ENCODE data around the gene EGFL6. TPM values are rescaled to one million over a fixed set of nuclear protein-coding genes. Genes with fewer than 3 reads are reported as not detected.

EGFL6 gene, protein sequence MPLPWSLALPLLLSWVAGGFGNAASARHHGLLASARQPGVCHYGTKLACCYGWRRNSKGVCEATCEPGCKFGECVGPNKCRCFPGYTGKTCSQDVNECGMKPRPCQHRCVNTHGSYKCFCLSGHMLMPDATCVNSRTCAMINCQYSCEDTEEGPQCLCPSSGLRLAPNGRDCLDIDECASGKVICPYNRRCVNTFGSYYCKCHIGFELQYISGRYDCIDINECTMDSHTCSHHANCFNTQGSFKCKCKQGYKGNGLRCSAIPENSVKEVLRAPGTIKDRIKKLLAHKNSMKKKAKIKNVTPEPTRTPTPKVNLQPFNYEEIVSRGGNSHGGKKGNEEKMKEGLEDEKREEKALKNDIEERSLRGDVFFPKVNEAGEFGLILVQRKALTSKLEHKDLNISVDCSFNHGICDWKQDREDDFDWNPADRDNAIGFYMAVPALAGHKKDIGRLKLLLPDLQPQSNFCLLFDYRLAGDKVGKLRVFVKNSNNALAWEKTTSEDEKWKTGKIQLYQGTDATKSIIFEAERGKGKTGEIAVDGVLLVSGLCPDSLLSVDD
- not detected in 2 replicates for total RNA-seq (2022)
- percentile 6 among the genes with signal in this experiment for Bru-seq, nascent RNA
- BruChase-seq, experiment 1, labeled RNA remaining after a 6-hour chase = percentile 5 among the genes with signal in this experiment
- percentile 1 among the genes with signal in this experiment for BruChase-seq, experiment 2, labeled RNA remaining after a 2-hour chase
- long read RNA-seq = 0 reads

DNA sequence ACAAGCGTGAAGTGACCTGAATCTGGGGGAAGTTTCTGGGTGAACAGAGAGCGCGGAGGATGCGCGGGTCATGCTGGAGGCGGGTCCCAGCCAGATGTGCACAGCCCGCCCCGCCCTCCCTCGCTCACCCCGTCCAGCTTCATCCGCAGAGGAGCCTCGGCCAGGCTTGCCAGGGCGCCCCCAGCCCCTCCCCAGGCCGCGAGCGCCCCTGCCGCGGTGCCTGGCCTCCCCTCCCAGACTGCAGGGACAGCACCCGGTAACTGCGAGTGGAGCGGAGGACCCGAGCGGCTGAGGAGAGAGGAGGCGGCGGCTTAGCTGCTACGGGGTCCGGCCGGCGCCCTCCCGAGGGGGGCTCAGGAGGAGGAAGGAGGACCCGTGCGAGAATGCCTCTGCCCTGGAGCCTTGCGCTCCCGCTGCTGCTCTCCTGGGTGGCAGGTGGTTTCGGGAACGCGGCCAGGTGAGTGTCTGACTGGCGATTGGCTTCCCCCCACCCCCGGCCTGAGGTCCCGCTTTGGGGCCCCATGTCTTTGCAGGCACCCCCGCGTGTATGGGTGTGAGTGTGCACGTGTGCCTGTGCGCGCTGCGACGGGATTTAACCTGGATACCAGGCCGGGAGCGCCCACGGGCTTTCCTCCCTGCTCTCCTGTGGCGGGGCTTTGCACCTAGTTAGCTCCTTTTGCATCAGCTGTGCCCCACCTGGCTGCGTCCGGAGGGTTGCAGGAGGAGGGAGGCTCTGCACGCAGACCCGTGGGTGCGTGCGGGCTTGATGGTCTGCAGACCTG, at the start of gene EGFL6:
TSS of gene EGFL6 (plus strand) at position 123 of the 782 bp plus-strand sequence. CDS start at position 384, 261 bp downstream.
- TF ChIP-seq, protein P1, sequence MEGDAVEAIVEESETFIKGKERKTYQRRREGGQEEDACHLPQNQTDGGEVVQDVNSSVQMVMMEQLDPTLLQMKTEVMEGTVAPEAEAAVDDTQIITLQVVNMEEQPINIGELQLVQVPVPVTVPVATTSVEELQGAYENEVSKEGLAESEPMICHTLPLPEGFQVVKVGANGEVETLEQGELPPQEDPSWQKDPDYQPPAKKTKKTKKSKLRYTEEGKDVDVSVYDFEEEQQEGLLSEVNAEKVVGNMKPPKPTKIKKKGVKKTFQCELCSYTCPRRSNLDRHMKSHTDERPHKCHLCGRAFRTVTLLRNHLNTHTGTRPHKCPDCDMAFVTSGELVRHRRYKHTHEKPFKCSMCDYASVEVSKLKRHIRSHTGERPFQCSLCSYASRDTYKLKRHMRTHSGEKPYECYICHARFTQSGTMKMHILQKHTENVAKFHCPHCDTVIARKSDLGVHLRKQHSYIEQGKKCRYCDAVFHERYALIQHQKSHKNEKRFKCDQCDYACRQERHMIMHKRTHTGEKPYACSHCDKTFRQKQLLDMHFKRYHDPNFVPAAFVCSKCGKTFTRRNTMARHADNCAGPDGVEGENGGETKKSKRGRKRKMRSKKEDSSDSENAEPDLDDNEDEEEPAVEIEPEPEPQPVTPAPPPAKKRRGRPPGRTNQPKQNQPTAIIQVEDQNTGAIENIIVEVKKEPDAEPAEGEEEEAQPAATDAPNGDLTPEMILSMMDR (IDR thresholded peaks at IDR 0.05; ENCODE audit: unreplicated experiment) = no peak
- intact Hi-C loops (cut with micrococcal nuclease; ENCODE audit: unreplicated experiment) = no loop called here
- no TSS peak for BruUV-seq (replicated peaks)
- CTCF ChIA-PET = no interaction called here
- Mint-ChIP-seq H3K9me3 (ENCODE audit: low read depth, unreplicated experiment) (no peaks in the 10 kb centered on the region), H3K36me3 (ENCODE audit: insufficient read depth, unreplicated experiment) (no peaks in the 10 kb centered on the region), H3K4me1 (ENCODE audit: low read depth, unreplicated experiment) (no peaks in the 10 kb centered on the region), H3K27me3 (ENCODE audit: unreplicated experiment) (peaks cover 12% of the 10 kb centered on the region), H3K27ac (ENCODE audit: unreplicated experiment) (no peak within 1 kb of the TSS), H3K4me3 (ENCODE audit: low read depth, unreplicated experiment) (no peak within 1 kb of the TSS)
- DNase-seq = no peak

DNA sequence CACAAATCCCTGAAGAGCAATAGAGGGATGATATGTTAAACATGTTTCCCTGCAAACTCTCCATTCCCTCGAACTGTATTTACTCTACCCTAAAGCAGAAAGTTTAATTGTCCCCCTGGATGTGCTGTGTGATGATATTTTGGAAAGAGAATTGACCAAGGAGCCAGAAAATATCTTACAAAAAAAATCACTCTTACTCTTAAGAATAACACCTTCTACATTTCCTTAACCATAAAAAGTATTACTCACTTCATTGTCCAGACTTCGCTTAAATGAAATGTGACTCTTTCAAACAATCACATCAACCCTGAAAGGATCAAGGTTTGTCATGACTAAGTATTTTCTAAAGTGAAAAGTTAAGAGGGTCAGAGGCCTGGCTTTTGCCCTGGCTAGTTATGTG, 49.0 kb upstream of the EGFL6 start:
- intact Hi-C loops (cut with micrococcal nuclease; ENCODE audit: unreplicated experiment) = loop anchor here (5.0 kb wide), 1 partner anchor 127 kb away; no protein-coding TSS in a partner anchor
- BruUV-seq (replicated peaks) = no TSS peak
- Mint-ChIP-seq H3K27ac (ENCODE audit: unreplicated experiment) (no peak overlapping the region), H3K27me3 (ENCODE audit: unreplicated experiment) (no peaks in the 10 kb centered on the region), H3K4me1 (ENCODE audit: low read depth, unreplicated experiment) (peaks cover 17% of the 10 kb centered on the region), H3K36me3 (ENCODE audit: insufficient read depth, unreplicated experiment) (no peaks in the 10 kb centered on the region), H3K9me3 (ENCODE audit: low read depth, unreplicated experiment) (no peaks in the 10 kb centered on the region), H3K4me3 (ENCODE audit: low read depth, unreplicated experiment) (no peak overlapping the region)
- no peak for DNase-seq
- TF ChIP-seq, protein P1 (IDR thresholded peaks at IDR 0.05; ENCODE audit: unreplicated experiment) = no peak
- CTCF ChIA-PET = no interaction called here

DNA sequence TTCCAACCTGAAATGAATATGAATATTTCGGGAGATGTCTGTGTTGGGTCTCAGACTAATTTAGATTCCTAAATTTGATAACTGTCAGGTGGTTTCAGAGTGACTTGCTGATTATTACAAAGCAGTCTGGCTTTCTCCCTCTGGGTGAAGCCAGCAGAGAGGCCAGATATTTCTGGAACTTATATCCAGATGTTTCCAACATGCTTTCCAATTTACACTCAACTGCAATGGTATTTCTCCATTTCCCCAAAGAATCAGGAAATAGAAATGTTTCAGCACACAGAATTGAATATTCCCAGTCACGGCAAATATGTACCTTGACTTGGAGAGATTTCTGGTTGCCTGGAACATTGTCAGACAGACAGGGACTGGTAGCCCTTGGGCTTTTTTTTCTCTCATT, 48.5 kb upstream of the EGFL6 start:
- no peak overlapping the region for H3K27ac Mint-ChIP-seq (ENCODE audit: unreplicated experiment)
- H3K4me1 Mint-ChIP-seq (ENCODE audit: low read depth, unreplicated experiment) = peaks cover 17% of the 10 kb centered on the region
- no peak for DNase-seq
- TF ChIP-seq, protein P1 (IDR thresholded peaks at IDR 0.05; ENCODE audit: unreplicated experiment) = no peak
- intact Hi-C loops (cut with micrococcal nuclease; ENCODE audit: unreplicated experiment) = loop anchor here (5.0 kb wide), 1 partner anchor 126 kb away; no protein-coding TSS in a partner anchor
- H3K4me3 Mint-ChIP-seq (ENCODE audit: low read depth, unreplicated experiment) = no peak overlapping the region
- no peaks in the 10 kb centered on the region for H3K9me3 Mint-ChIP-seq (ENCODE audit: low read depth, unreplicated experiment)
- H3K27me3 Mint-ChIP-seq (ENCODE audit: unreplicated experiment) = no peaks in the 10 kb centered on the region
- CTCF ChIA-PET = interaction anchor here (1.0 kb wide), 1 partner anchor 125 kb away, joined by 4 read pairs; no protein-coding TSS in a partner anchor
- no peaks in the 10 kb centered on the region for H3K36me3 Mint-ChIP-seq (ENCODE audit: insufficient read depth, unreplicated experiment)
- no TSS peak for BruUV-seq (replicated peaks)

DNA sequence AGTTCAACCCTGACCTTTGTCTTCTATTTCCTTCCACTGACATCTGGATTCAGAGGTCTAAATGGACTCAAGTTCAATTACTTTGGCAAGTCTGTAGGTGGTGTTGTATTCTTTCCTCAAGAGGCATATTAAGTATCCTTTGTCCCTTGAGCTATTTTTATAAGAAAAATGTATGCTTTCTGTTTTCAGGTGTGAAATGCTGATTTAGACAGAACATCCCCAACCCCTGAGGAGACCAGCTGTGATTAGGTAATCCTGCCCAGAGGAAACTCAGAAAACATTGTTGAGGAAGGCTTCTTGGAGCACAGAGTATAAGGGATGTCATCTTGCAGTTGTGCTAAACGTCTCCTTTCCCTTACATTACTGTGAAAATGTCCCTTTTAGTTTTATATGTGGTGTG, 46.6 kb upstream of the EGFL6 start:
- Mint-ChIP-seq H3K36me3 (ENCODE audit: insufficient read depth, unreplicated experiment) (no peaks in the 10 kb centered on the region), H3K27me3 (ENCODE audit: unreplicated experiment) (no peaks in the 10 kb centered on the region), H3K9me3 (ENCODE audit: low read depth, unreplicated experiment) (no peaks in the 10 kb centered on the region), H3K27ac (ENCODE audit: unreplicated experiment) (no peak overlapping the region), H3K4me3 (ENCODE audit: low read depth, unreplicated experiment) (no peak overlapping the region), H3K4me1 (ENCODE audit: low read depth, unreplicated experiment) (peaks cover 16% of the 10 kb centered on the region)
- no peak for DNase-seq
- BruUV-seq (replicated peaks) = no TSS peak
- CTCF ChIA-PET = interaction anchor here (0.6 kb wide), 1 partner anchor 123 kb away, joined by 5 read pairs; no protein-coding TSS in a partner anchor
- TF ChIP-seq, protein P1 (IDR thresholded peaks at IDR 0.05; ENCODE audit: unreplicated experiment) = no peak
- intact Hi-C loops (cut with micrococcal nuclease; ENCODE audit: unreplicated experiment) = loop anchor here (5.0 kb wide), 1 partner anchor 124 kb away; no protein-coding TSS in a partner anchor

Data from Calu3 (cell line).